Measurements from ENCODE around the gene TPPP.
"Not testable (repeated sequence)": the region's sequence is repeated elsewhere in the genome, so short reads cannot be mapped to it uniquely, and the experiment has no call there.

Gene TPPP

DNA sequence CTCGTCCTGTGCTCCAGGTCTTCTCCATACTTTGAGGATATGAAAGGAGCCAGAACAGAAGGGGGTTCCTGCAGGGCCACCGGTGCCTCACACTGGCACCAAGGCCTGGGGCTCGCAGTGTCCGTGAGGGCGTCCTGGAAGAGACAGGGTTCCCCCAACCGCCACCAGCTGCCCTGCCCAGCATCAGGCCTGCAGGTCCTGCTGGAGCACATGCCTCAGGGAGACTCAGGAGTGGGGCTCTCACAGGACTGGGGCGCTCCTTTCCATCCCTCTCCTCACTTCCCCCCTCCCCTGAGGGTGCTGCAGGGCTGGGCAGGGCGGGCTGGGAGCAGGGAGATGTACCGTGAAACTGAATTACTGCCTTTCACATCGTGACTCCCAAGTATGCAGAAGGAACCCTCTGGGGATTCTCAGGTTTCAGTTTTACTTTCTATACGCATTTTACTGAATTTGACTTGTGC, 49.3 kb downstream of the TPPP start:
- no peak for DNase-seq

DNA sequence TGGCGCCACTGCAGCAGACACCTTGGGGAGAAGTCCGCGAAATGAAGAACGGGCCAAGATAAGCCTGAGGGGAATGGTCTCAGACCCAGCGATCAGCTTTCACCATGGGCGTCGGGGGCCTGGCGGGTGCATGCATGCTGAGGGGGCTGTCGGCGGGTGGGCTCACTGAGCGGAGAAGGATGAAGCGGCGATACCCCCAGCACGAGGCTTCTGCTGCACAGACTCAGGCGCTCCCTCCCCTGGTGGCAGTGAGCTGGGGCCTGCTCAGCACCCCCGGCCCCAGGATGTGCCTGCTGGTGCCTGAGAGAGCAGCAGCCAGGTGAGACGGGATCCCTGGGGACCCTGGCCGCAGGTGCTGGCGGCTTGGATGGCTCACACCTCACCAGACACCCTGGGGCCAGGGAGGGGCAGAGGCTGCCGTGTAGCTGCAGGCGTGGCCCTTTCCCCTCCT, 49.8 kb downstream of the TPPP start:
- no peak for DNase-seq

DNA sequence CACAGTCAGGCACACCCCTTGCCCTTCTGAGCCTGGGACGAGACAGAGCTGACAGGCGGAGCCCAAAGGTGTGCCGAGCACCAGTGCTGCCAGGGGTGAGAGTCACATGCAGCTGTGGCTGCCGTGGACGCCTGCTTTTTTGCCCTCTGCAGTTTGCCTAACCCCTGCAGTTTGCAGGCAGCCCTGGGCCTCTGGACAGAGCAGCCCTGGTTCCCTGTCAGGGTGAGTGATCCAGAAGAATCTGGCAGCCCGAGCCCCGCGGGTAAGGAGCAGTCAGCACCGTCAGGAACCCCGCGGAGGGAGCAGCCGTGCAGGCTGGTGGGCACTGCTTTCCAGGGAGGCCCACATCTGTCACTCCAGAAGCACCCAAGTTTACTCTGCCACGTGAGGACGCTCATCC, 50.7 kb downstream of the TPPP start:
- no peak for DNase-seq

- no peak for DNase-seq
Measured at GRCh38 chr5:641331-641765, 51.8 kb downstream of the TPPP start.

DNA sequence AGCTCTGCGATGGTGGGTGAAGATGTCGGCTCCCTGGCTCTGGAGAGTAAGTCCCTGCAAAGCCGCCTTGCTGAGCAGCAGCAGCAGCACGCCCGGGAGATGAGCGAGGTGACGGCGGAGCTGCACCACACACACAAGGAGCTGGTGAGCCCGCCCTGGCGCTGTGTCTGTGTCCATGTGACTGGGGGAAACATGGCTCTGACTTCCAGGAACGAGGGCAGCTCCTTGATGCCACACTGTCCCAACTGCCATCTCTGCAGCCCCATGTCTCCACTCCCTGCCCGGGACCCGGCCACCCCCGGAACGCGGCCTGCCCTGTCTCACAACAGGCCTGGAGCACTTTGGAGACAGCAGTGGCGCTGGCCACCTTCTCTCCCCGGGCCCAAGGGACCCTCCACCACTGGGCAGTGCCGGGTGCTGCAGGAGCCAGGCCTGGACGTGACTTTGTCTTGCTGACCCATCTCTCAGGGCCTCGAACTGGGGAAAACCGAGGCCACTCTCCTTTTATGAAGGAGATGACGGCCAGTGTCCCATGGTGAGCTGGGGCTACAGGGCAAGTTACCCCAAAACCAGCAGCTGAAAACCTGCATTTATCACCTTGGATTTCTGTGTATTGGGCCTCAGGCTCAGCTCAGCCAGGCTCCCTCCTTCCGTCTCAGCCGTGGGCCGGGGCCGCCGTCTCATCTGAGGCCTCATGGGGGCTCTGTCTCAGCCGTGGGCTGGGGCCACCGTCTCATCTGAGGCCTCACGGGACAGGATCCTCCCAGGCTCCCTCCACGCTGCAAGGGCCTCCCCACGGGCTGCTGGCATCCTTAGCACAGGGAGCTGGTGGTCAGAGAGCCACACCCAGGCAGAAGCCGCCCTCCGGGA, 52.5 kb downstream of the TPPP start:
- no peak for DNase-seq

- no peak for DNase-seq
Measured at GRCh38 chr5:639584-640213, 53.5 kb downstream of the TPPP start.

DNA sequence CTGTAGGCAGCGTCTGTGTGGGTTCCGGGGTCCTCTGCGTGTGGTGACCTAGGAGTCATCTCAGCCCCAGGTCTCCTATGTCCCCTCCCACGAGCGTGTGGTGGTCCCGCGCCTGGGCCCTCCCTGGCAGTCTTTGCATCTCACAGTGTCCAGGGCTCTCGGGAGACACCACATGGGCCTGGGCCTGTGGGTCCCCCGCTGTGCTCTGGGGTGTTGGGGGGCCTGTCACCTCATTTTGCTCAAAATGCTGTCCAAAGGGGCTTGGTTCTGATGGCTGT, 54.0 kb downstream of the TPPP start:
- DNase-seq, result no peak

DNA sequence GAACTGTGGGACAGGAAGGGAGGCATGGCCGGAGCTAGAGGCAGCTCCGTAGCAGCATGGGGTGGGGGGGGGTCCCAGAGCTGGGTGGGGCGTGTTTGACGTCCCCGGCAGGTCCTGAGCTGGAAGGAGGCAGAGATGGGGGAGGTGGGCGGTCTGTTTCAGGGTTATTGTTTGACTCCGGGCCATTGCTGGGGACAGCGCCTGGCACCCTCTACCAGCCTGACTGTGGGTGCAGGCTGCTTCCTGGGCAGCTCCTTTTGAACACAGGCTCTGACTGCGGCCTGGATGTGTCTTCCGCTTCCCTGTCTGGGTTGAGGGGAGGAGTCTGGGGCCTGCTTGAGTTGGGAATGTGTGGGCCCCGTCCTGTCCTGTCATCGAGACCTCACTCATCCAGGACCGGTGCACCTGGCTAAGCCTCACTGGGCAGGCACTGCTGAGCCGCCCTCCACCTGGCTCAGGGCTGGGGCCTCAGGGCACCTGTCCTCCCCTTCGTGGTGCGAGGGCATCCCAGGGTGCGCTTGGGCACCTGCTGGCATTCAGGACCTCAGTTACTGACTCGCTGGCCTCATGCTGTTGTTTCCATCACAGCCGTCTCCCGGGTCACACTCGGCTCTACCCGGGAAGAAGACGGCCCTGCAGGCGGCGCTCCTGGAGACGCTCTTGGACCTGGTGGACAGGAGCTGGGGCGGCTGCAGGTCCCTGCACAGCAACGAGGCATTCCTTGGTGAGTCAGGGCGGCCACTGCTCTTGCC, 54.5 kb downstream of the TPPP start:
- no peak for DNase-seq

- no peak for DNase-seq
Measured at GRCh38 chr5:637581-638450, 55.3 kb downstream of the TPPP start.

- DNase-seq, result no peak
Measured at GRCh38 chr5:636951-637350, 56.2 kb downstream of the TPPP start.

- DNase-seq, result no peak
Measured at GRCh38 chr5:635306-636055, 57.7 kb downstream of the TPPP start.

- no peak for DNase-seq
Measured at GRCh38 chr5:634191-634590, 59.0 kb downstream of the TPPP start.

DNA sequence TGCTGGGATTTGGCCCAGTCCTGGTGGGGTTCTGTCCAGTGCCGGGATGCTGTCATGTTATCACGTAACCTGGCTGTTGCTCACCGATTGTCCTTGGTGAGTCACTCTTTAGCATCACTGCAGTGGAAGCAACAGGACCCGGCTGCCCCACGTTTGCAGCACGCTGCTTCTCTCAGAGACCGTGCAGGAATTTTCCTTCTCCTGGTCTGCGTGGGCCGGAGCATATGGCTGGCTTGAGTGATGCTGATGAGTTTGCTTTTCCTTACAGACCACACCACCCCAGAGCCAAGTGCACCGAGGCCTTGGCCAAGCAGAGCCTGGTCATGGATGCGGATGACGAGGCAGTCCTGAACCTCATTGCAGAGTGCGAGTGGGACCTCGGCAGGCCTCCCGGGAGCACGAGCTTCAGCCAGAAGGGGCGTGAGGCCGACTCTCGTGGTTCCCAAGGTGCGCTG, 59.6 kb downstream of the TPPP start:
- no peak for DNase-seq

GRCh38 chr5:628351-629205, 64.6 kb downstream of the TPPP start:
- DNase-seq, result not testable (repeated sequence)

DNA sequence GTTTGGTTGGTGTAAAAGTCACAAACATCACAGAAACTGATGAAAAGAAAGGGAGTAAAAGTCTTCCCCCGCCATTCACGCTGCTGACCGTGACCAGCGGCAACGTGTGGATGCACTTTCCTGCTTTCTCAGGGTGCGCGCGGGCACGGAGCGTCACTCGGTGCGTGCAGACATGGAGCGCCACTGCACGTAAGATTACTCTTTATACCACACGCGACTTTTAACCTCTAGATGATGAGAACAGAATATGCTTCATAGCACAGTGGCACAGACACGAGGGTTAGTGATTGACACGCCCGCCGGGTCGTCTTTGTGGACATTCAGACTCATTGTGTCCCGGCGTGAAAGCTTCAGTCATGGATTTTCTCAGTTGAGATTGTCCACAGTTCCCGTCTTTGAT, 65.3 kb downstream of the TPPP start:
- DNase-seq, result no peak

DNA sequence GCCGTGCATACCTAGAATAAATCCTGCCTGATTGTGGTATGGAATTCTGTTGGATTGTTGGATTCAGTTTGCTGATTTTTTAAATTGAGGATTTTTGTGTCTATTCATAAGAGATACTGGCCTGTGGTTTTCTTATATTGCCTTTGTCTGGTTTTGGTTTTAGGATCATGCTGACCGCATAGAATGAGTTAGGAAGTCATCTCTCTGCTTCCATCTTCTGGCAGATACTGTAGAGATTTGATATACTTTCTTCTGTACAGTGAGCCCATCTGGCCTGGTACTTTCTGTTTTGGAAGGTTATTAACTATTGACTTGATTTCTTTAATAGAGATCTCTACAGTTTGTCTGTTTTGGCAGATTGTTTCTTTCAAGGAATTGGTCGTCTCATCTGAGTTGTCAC, 66.3 kb downstream of the TPPP start:
- DNase-seq, result no peak

DNA sequence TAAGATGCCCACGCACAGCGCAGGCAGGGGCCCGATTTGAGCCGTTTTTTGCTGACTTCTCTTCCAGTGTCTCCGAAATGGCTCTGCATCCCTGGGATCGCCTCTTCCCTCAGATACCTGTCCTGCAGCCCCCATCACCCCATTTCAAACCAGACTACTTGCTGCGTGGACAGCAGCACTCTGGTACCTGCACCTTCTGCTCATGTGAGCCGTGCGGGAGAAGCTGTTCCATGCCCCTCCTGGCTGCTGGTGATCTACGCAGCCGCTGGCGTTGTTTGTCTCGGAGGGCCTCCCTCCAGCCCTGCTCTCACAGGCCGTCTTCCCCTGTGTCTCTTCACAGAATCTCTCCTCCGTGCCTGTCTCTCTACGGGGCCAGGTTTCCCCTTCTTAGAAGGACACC, 67.6 kb downstream of the TPPP start:
- no peak for DNase-seq

DNA sequence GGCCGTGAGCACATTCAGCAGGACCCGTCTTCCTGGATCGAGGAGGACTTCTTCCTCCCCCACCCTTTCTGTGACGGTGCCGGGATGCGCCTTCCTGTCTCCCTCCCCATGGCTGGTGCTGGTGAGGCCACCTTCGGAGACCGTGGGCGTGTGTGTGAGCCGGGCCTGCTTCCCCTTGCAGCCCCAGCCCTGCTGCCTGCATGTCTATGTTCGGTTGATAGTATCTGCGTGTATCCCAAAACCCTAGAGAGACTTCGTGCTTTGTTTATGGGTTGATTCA, 68.3 kb downstream of the TPPP start:
- no peak for DNase-seq

GRCh38 chr5:624118-624950, 68.8 kb downstream of the TPPP start:
- DNase-seq, result no peak

DNA sequence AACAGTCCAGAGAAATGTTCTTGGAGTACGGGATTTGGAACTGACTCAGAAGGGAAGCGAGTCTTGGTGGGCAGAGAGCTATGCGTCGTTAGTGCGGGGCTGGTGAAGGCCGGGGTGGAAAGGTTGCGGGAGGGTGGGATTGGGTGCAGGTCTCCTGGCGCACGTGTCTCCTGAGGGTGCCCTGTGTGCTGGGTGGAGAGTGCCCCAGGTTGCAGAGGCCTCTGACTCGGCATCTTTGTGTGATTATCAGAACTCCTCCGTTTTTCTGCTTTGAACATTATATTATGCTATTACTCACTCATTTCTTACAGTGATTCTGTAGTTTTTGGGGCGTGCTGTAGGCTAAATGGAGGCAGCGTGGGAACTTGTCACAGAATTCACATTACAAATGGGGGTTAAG, 69.6 kb downstream of the TPPP start:
- DNase-seq, result no peak

Measured in activated CD4-positive, alpha-beta T cell treated with anti-CD3 and anti-CD28 coated beads, Interleukin-10, Interleukin-2, amounts not matched to agents 100 ng/mL and 50 ng/mL, durations not matched to agents 16 hours and 8 hours (primary cell).